Neuron (in vitro differentiated cells): ENCODE data around the gene HBG1.
"Not testable (repeated sequence)": the region's sequence is repeated elsewhere in the genome, so short reads cannot be mapped to it uniquely, and the experiment has no call there.

Experiments used
- H2AFZ ChIP-seq: one replicate; pipeline ENCODE4 v1.6.1; 2013; ENCODE audit warnings: low read depth, mild to moderate bottlenecking, inconsistent platforms, low read length, moderate library complexity
- H3K27me3 ChIP-seq: one replicate; pipeline ENCODE4 v1.6.1; 2013; ENCODE audit warnings: low read length; ENCODE audit not compliant: insufficient read depth
- H3K36me3 ChIP-seq: one replicate; pipeline ENCODE4 v1.6.1; 2013; ENCODE audit warnings: low read length; ENCODE audit not compliant: insufficient read depth
- H3K4me1 ChIP-seq: one replicate; pipeline ENCODE4 v1.6.1; 2013; ENCODE audit warnings: low read length; ENCODE audit not compliant: insufficient read depth
- H3K4me3 ChIP-seq: 2 replicates; pipeline ENCODE4 v1.5.1; 2013; ENCODE audit warnings: mild to moderate bottlenecking, low read length, moderate library complexity
- H3K9me3 ChIP-seq: one replicate; pipeline ENCODE4 v1.6.1; 2013; ENCODE audit warnings: low read length

HBG1 gene

GRCh38 chr11:5250543-5251204, 1.0 kb upstream of the HBG1 start:
- no peak overlapping the region for H2AFZ ChIP-seq
- no peak overlapping the region for H3K4me3 ChIP-seq
- no peaks in the 10 kb centered on the region for H3K36me3 ChIP-seq
- H3K9me3 ChIP-seq = no peaks in the 10 kb centered on the region
- no peaks in the 10 kb centered on the region for H3K4me1 ChIP-seq
- no peaks in the 10 kb centered on the region for H3K27me3 ChIP-seq

- H3K9me3 ChIP-seq, H2AFZ ChIP-seq, H3K27me3 ChIP-seq, H3K4me1 ChIP-seq, H3K4me3 ChIP-seq, H3K36me3 ChIP-seq: not testable (repeated sequence)
Measured at GRCh38 chr11:5248498-5248897, 1.2 kb downstream of the HBG1 start.

- H3K4me1 ChIP-seq = no peaks in the 10 kb centered on the region
- H3K9me3 ChIP-seq = no peaks in the 10 kb centered on the region
- no peak overlapping the region for H2AFZ ChIP-seq
- H3K36me3 ChIP-seq = no peaks in the 10 kb centered on the region
- no peak overlapping the region for H3K4me3 ChIP-seq
- no peaks in the 10 kb centered on the region for H3K27me3 ChIP-seq
Measured at GRCh38 chr11:5247472-5248192, 2.0 kb downstream of the HBG1 start.

- Histone ChIP-seq H3K27me3 (no peaks in the 10 kb centered on the region), H3K36me3 (no peaks in the 10 kb centered on the region), H3K9me3 (no peaks in the 10 kb centered on the region)
Measured at GRCh38 chr11:5246772-5247471, 2.7 kb downstream of the HBG1 start.

GRCh38 chr11:5245155-5245554, 4.5 kb downstream of the HBG1 start:
- Histone ChIP-seq H3K4me3 (no peak overlapping the region), H3K9me3 (no peaks in the 10 kb centered on the region), H3K36me3 (no peaks in the 10 kb centered on the region), H2AFZ (no peak overlapping the region), H3K4me1 (no peaks in the 10 kb centered on the region), H3K27me3 (no peaks in the 10 kb centered on the region)

More at GRCh38 chr11:5246772-5247471, 2.7 kb downstream of the HBG1 start:
- no peak overlapping the region for H3K4me3 ChIP-seq
- no peak overlapping the region for H2AFZ ChIP-seq
- no peaks in the 10 kb centered on the region for H3K4me1 ChIP-seq

GRCh38 chr11:5243816-5244180, 5.9 kb downstream of the HBG1 start:
- Histone ChIP-seq H3K4me1 (no peaks in the 10 kb centered on the region), H3K4me3 (no peak overlapping the region), H2AFZ (no peak overlapping the region), H3K27me3 (no peaks in the 10 kb centered on the region), H3K36me3 (no peaks in the 10 kb centered on the region), H3K9me3 (no peaks in the 10 kb centered on the region)

GRCh38 chr11:5242933-5243815, 6.5 kb downstream of the HBG1 start:
- no peaks in the 10 kb centered on the region for H3K36me3 ChIP-seq
- H3K4me1 ChIP-seq = no peaks in the 10 kb centered on the region

GRCh38 chr11:5242208-5242607, 7.4 kb downstream of the HBG1 start:
- Histone ChIP-seq H2AFZ (no peak overlapping the region), H3K4me3 (no peak overlapping the region), H3K4me1 (no peaks in the 10 kb centered on the region), H3K27me3 (no peaks in the 10 kb centered on the region), H3K36me3 (no peaks in the 10 kb centered on the region), H3K9me3 (no peaks in the 10 kb centered on the region)

More at GRCh38 chr11:5242933-5243815, 6.5 kb downstream of the HBG1 start:
- Histone ChIP-seq H3K4me3 (no peak overlapping the region), H3K27me3 (no peaks in the 10 kb centered on the region), H3K9me3 (no peaks in the 10 kb centered on the region), H2AFZ (no peak overlapping the region)

GRCh38 chr11:5241458-5241857, 8.2 kb downstream of the HBG1 start:
- Histone ChIP-seq H3K4me3 (no peak overlapping the region), H3K4me1 (no peaks in the 10 kb centered on the region), H3K9me3 (no peaks in the 10 kb centered on the region), H3K36me3 (no peaks in the 10 kb centered on the region), H2AFZ (no peak overlapping the region), H3K27me3 (no peaks in the 10 kb centered on the region)

GRCh38 chr11:5240458-5240857, 9.2 kb downstream of the HBG1 start:
- Histone ChIP-seq H2AFZ (no peak overlapping the region), H3K9me3 (no peaks in the 10 kb centered on the region), H3K4me1 (no peaks in the 10 kb centered on the region), H3K36me3 (no peaks in the 10 kb centered on the region), H3K27me3 (no peaks in the 10 kb centered on the region), H3K4me3 (no peak overlapping the region)

GRCh38 chr11:5240056-5240455, 9.6 kb downstream of the HBG1 start:
- Histone ChIP-seq H2AFZ (no peak overlapping the region), H3K4me3 (no peak overlapping the region), H3K27me3 (no peaks in the 10 kb centered on the region), H3K4me1 (no peaks in the 10 kb centered on the region), H3K9me3 (no peaks in the 10 kb centered on the region), H3K36me3 (no peaks in the 10 kb centered on the region)

- no peaks in the 10 kb centered on the region for H3K9me3 ChIP-seq
- no peaks in the 10 kb centered on the region for H3K4me1 ChIP-seq
- no peaks in the 10 kb centered on the region for H3K36me3 ChIP-seq
- no peak overlapping the region for H3K4me3 ChIP-seq
- H3K27me3 ChIP-seq = no peaks in the 10 kb centered on the region
- no peak overlapping the region for H2AFZ ChIP-seq
Measured at GRCh38 chr11:5239046-5239445, 10.6 kb downstream of the HBG1 start.

- H3K9me3 ChIP-seq = no peaks in the 10 kb centered on the region
- no peaks in the 10 kb centered on the region for H3K36me3 ChIP-seq
- no peaks in the 10 kb centered on the region for H3K27me3 ChIP-seq
- H3K4me3 ChIP-seq = no peak overlapping the region
- no peaks in the 10 kb centered on the region for H3K4me1 ChIP-seq
- no peak overlapping the region for H2AFZ ChIP-seq
Measured at GRCh38 chr11:5238486-5238885, 11.2 kb downstream of the HBG1 start.
